H9 (cell line): ENCODE data around the gene TMEM242. TPM values are rescaled to one million over a fixed set of nuclear protein-coding genes. Genes with fewer than 3 reads are reported as not detected.

Source experiments
- DNase-seq: peaks from one replicate; pipeline ENCODE4 v3.0.0-alpha.2; 2017
- H2AFZ ChIP-seq: one replicate; pipeline ENCODE4 v1.6.1; 2013; ENCODE audit warnings: mild to moderate bottlenecking, low read length, control low read depth, moderate library complexity
- H2AK5ac ChIP-seq: 2 replicates; pipeline ENCODE4 v1.6.1; 2013; ENCODE audit warnings: low read length, control low read depth, mixed read lengths; ENCODE audit not compliant: insufficient read length
- H2BK120ac ChIP-seq: one replicate; pipeline ENCODE4 v1.6.1; 2013; ENCODE audit warnings: low read depth, mild to moderate bottlenecking, low read length, control low read depth, inconsistent platforms; ENCODE audit not compliant: poor library complexity, severe bottlenecking
- H2BK12ac ChIP-seq: 2 replicates; pipeline ENCODE4 v1.6.1; 2013; ENCODE audit warnings: low read length, control low read depth, mixed read lengths, low read depth; ENCODE audit not compliant: insufficient read length
- H2BK15ac ChIP-seq: 2 replicates; pipeline ENCODE4 v1.6.1; 2013; ENCODE audit warnings: low read depth, low read length, control low read depth
- H2BK20ac ChIP-seq: one replicate; pipeline ENCODE4 v1.6.1; 2013; ENCODE audit warnings: low read depth, mild to moderate bottlenecking, low read length, control low read depth, inconsistent platforms; ENCODE audit not compliant: poor library complexity, severe bottlenecking
- H2BK5ac ChIP-seq: 2 replicates; pipeline ENCODE4 v1.6.1; 2013; ENCODE audit warnings: low read length, control low read depth, mixed read lengths; ENCODE audit not compliant: insufficient read length
- H3K14ac ChIP-seq: 2 replicates; pipeline ENCODE4 v1.6.1; 2013; ENCODE audit warnings: low read length, control low read depth; ENCODE audit not compliant: insufficient read depth
- H3K18ac ChIP-seq: 2 replicates; pipeline ENCODE4 v1.6.1; 2013; ENCODE audit warnings: low read depth, mild to moderate bottlenecking, mixed read lengths, low read length, control low read depth; ENCODE audit not compliant: insufficient read length
- H3K23ac ChIP-seq: 2 replicates; pipeline ENCODE4 v1.6.1; 2013; ENCODE audit warnings: low read length, control low read depth, mixed read lengths, low read depth; ENCODE audit not compliant: insufficient read length
- H3K23me2 ChIP-seq: 2 replicates; pipeline ENCODE4 v1.6.1; 2013; ENCODE audit warnings: low read depth, mild to moderate bottlenecking, mixed read lengths, low read length, control low read depth; ENCODE audit not compliant: insufficient read length, poor library complexity, severe bottlenecking
- H3K27ac ChIP-seq: 2 replicates; pipeline ENCODE4 v1.5.1; 2013; ENCODE audit warnings: low read length, control low read depth, mixed read lengths, low read depth; ENCODE audit not compliant: insufficient read length
- H3K27me3 ChIP-seq: 2 replicates; pipeline ENCODE4 v1.6.1; 2013; ENCODE audit warnings: low read length, control low read depth, inconsistent platforms; ENCODE audit not compliant: insufficient read depth
- H3K4ac ChIP-seq: 2 replicates; pipeline ENCODE4 v1.6.1; 2013; ENCODE audit warnings: low read depth, mild to moderate bottlenecking, control low read depth, inconsistent platforms, low read length, moderate library complexity
- H3K4me1 ChIP-seq: 2 replicates; pipeline ENCODE4 v1.6.1; 2013; ENCODE audit warnings: low read length, control low read depth, inconsistent platforms; ENCODE audit not compliant: insufficient read depth
- H3K4me2 ChIP-seq: 2 replicates; pipeline ENCODE4 v1.6.1; 2013; ENCODE audit warnings: low read length, control low read depth, mixed read lengths; ENCODE audit not compliant: insufficient read length, insufficient read depth
- H3K56ac ChIP-seq: 2 replicates; pipeline ENCODE4 v1.6.1; 2013; ENCODE audit warnings: low read depth, mild to moderate bottlenecking, mixed read lengths, low read length, control low read depth; ENCODE audit not compliant: insufficient read length
- H3K79me1 ChIP-seq: 2 replicates; pipeline ENCODE4 v1.6.1; 2013; ENCODE audit warnings: low read depth, mild to moderate bottlenecking, moderate library complexity, low read length, control low read depth, inconsistent platforms; ENCODE audit not compliant: insufficient read depth, poor library complexity, severe bottlenecking
- H3K79me2 ChIP-seq: 2 replicates; pipeline ENCODE4 v1.6.1; 2013; ENCODE audit warnings: low read length, control low read depth, inconsistent platforms; ENCODE audit not compliant: insufficient read depth
- H3K9ac ChIP-seq: 2 replicates; pipeline ENCODE4 v1.6.1; 2013; ENCODE audit warnings: low read length, control low read depth, mixed read lengths; ENCODE audit not compliant: insufficient read length; ENCODE audit errors: extremely low read depth
- H3K9me3 ChIP-seq: one replicate; pipeline ENCODE4 v1.6.1; 2013; ENCODE audit warnings: low read depth, low read length, inconsistent platforms; ENCODE audit not compliant: control insufficient read depth
- H3T11ph ChIP-seq: one replicate; pipeline ENCODE4 v1.6.1; 2013; ENCODE audit warnings: mild to moderate bottlenecking, low read length, control low read depth, inconsistent platforms
- H4K20me1 ChIP-seq: one replicate; pipeline ENCODE4 v1.6.1; 2013; ENCODE audit not compliant: control insufficient read depth, insufficient read length, insufficient read depth
- H4K5ac ChIP-seq: 2 replicates; pipeline ENCODE4 v1.6.1; 2013; ENCODE audit warnings: low read depth, mild to moderate bottlenecking, mixed read lengths, low read length, control low read depth; ENCODE audit not compliant: insufficient read length
- H4K8ac ChIP-seq: replicated peaks from 2 replicates; pipeline ENCODE4 v1.6.1; 2013; ENCODE audit warnings: low read length, control low read depth, mixed read lengths, low read depth; ENCODE audit not compliant: insufficient read length
- H4K91ac ChIP-seq: 2 replicates; pipeline ENCODE4 v1.6.1; 2013; ENCODE audit warnings: low read depth, mild to moderate bottlenecking, moderate library complexity, mixed read lengths, low read length, control low read depth; ENCODE audit not compliant: insufficient read length
- H3K27ac Mint-ChIP-seq, 3 experiments: 2 replicates in 2 of 3; 3 replicates in 1 of 3; pipeline ENCODE4 v1.8.0; 2020 to 2021; ENCODE audit warnings: mixed read lengths in 3 of 3, mild to moderate bottlenecking in 1 of 3, moderate library complexity in 1 of 3
- H3K27me3 Mint-ChIP-seq: 2 replicates; pipeline ENCODE4 v1.8.0; 2021; ENCODE audit warnings: low read depth, mild to moderate bottlenecking, moderate library complexity, mixed read lengths
- H3K36me3 Mint-ChIP-seq, 3 experiments: 2 replicates in 2 of 3; 3 replicates in 1 of 3; pipeline ENCODE4 v1.8.0; 2020 to 2021; ENCODE audit warnings: low read depth in 3 of 3, mixed read lengths in 3 of 3; ENCODE audit not compliant: insufficient read depth in 1 of 3
- H3K4me1 Mint-ChIP-seq, 2 experiments: 2 replicates each; pipeline ENCODE4 v1.8.0; 2020; ENCODE audit warnings: mixed read lengths in 2 of 2
- H3K4me3 Mint-ChIP-seq, 2 experiments: 2 replicates in 1 of 2; 3 replicates in 1 of 2; pipeline ENCODE4 v1.8.0; 2020 to 2021; ENCODE audit warnings: mild to moderate bottlenecking in 2 of 2, mixed read lengths in 2 of 2, moderate library complexity in 1 of 2
- H3K9me3 Mint-ChIP-seq, 2 experiments: 2 replicates in 1 of 2; 3 replicates in 1 of 2; pipeline ENCODE4 v1.8.0; 2020; ENCODE audit warnings: mild to moderate bottlenecking in 2 of 2, mixed read lengths in 2 of 2, moderate library complexity in 1 of 2
- CTCF ChIP-seq: fragments of 200-600 bp; sonication (generic); conservative IDR thresholded peaks from 3 replicates; pipeline ENCODE4 v1.8.0; 2021; ENCODE audit warnings: antibody characterized with exemption, mild to moderate bottlenecking
- WGBS: extraction: QIAGEN DNeasy Blood & Tissue Kit; methylation state at CpG from one replicate; pipeline ENCODE4 v1.1.7; 2013; ENCODE audit warnings: missing lambda C conversion rate, low lambda C conversion rate, mixed read lengths; ENCODE audit not compliant: insufficient read length; ENCODE audit errors: extremely low coverage; 5-methylcytosine and 5-hydroxymethylcytosine counted together
- total RNA-seq: library from RNA; stranded (reverse); gene quantifications from 2 replicates; pipeline ENCODE4 v1.2.1, GENCODE V29; 2021

The TMEM242 gene
- total RNA-seq, 1 experiment from 2014 or later, result 10.5 TPM

GRCh38 chr6:157272372-157272771, 50.9 kb downstream of the TMEM242 start:
- no peak overlapping the region for H2BK20ac ChIP-seq
- peaks cover 4% of the 10 kb centered on the region for H3K23me2 ChIP-seq
- peaks cover 2% of the 10 kb centered on the region for H4K20me1 ChIP-seq
- no peak overlapping the region for H4K5ac ChIP-seq
- no peak overlapping the region for H4K91ac ChIP-seq
- peaks cover 28% of the 10 kb centered on the region for H3K27me3 Mint-ChIP-seq
- H3K4me3 Mint-ChIP-seq, result no peak overlapping the region
- H3K9ac ChIP-seq, result no peak overlapping the region
- WGBS, result no CpG with 5 or more reads among the region's 7 CpGs
- H3K18ac ChIP-seq, result no peak overlapping the region
- peaks cover 21 to 22% of the 10 kb centered on the region in 2 experiments for H3K4me1 Mint-ChIP-seq
- H4K8ac ChIP-seq, result no peak overlapping the region
- no peak overlapping the region for H2AFZ ChIP-seq
- no peak overlapping the region for H3K56ac ChIP-seq
- no peak overlapping the region for H3K27ac ChIP-seq
- H3K4me1 ChIP-seq, result peaks cover 2% of the 10 kb centered on the region; the same call in 1 of the 2 replicates
- no peak overlapping the region for H3T11ph ChIP-seq
- H3K9me3 ChIP-seq, result no peaks in the 10 kb centered on the region
- no peaks in the 10 kb centered on the region for H3K79me1 ChIP-seq
- no peak overlapping the region for H2BK12ac ChIP-seq
- H2AK5ac ChIP-seq, result no peak overlapping the region
- H3K27ac Mint-ChIP-seq, result no peak overlapping the region
- no peaks in the 10 kb centered on the region; the same call in 1 of the 2 replicates for H3K27me3 ChIP-seq
- H3K79me2 ChIP-seq, result no peaks in the 10 kb centered on the region
- no peak overlapping the region for H2BK120ac ChIP-seq
- no peak overlapping the region for H2BK5ac ChIP-seq
- no peak overlapping the region for H3K4ac ChIP-seq
- no peak overlapping the region for H3K23ac ChIP-seq
- TF ChIP-seq CTCF, result no peak
- peaks cover 2 to 9% (median 7%) of the 10 kb centered on the region in 3 experiments; a peak in 6 of 7 replicates for H3K36me3 Mint-ChIP-seq
- peaks cover 7 to 8% of the 10 kb centered on the region in 2 experiments for H3K9me3 Mint-ChIP-seq
- no peak overlapping the region for H3K14ac ChIP-seq
- no peak overlapping the region for H3K4me2 ChIP-seq
- no peak for DNase-seq
- no peak overlapping the region for H2BK15ac ChIP-seq
